GM18951 (cell line): ENCODE results near the gene TAL1.
"Not testable (repeated sequence)": the region's sequence is repeated elsewhere in the genome, so short reads cannot be mapped to it uniquely, and the experiment has no call there.

Experiments used
- POLR2A ChIP-seq: IDR thresholded peaks from 4 replicates; pipeline ENCODE4 v1.6.1; 2011; ENCODE audit warnings: mild to moderate bottlenecking; ENCODE audit not compliant: insufficient read length, insufficient read depth; ENCODE audit errors: extremely low read depth
- in situ Hi-C: fragments of 300-500 bp; cut with MboI; formaldehyde crosslinking; loops from one replicate; pipeline ENCODE4 v1.12.0; 2022; ENCODE audit warnings: low sequenced_read_pairs, mixed read lengths, inconsistent platforms; ENCODE audit not compliant: unreplicated experiment

TAL1 gene

GRCh38 chr1:47232187-47232874 lies at the start of gene TAL1:
TAL1 (minus strand) TSS chr1:47232225; CDS start chr1:47225888, 6,337 bp downstream.
- in situ Hi-C loops = no loop called here
- no peak for TF ChIP-seq POLR2A

DNA sequence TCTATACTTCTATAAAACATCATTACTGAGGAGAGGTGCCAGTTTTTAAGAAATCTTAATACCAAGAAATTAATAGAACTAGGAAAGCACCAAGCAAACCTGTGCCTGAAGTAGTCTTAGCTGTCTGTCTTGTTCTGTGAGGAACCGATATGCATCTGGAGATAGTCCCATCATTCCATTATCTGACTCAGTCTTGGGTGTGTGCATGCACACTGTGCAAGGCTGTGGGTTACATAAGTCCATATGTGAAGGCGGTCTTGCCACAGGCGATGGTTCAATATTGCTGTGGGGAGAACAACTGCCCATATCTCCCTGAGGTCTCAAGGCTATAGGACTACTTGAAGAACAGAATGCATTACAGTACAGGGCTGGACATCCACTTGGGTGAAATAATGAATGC lies 48.1 kb upstream of the TAL1 start:
- TF ChIP-seq POLR2A = no peak
- in situ Hi-C loops = no loop called here

DNA sequence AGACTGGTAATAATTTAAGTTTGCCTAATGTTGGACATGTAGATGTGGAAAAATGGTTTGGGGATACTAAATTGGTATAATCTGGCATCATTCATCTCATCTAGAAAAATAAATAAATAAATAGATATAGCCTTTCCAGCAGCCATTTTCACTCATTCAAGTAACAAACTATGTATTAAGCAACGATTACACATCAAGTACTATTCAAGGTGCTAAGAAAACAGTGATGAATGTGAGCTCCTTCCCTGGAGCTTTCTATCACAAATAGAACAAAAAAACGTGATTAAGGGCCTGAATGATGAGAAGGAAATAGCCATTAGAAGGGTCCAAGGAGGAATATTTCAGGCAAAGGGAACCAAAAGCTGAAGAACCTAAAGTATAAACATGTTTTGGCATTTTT lies 44.8 kb upstream of the TAL1 start:
- TF ChIP-seq POLR2A = no peak
- in situ Hi-C loops = no loop called here

DNA sequence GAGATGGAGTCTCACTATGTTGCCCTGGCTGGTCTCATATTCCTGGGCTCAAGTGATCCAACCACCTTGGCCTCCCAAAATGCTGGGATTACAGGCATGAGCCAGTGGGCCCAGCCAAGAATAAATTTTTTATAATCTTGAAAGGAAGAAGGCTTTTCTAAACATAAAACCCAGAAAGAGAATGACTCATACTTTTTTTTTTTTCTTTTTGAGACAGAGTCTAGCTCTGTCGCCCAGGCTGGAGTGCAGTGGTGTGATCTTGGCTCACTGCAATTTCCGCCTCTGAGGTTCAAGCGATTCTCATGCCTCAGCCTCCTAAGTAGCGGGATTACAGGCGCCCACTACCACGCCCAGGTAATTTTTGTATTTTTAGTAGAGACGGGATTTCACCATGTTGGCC lies 43.8 kb upstream of the TAL1 start:
- in situ Hi-C loops = not testable (repeated sequence)

DNA sequence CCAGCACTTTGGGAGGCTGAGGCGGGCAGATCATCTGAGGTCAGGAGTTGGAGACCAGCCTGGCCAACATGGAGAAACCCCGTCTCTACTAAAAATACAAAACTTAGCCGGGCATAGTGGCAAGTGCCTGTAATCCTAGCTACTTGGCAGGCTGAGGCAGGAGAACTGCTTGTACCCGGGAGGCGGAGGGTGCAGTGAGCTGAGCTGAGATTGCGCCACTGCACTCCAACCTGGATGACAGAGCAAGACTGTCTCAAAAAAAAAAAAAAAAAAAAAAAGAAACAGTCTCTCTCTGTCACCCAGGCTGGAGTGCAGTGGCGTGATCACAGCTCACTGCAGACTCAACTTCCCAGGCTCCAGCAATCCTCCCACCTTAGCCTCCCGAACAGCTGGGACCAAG lies 33.5 kb upstream of the TAL1 start:
- in situ Hi-C loops = loop anchor here (5.0 kb wide), 1 partner anchor 73 kb away; the partner anchor contains the start of gene PDZK1IP1

- TF ChIP-seq POLR2A = no peak
- in situ Hi-C loops = no loop called here
Observed at GRCh38 chr1:47262787-47263413, 30.9 kb upstream of the TAL1 start.

DNA sequence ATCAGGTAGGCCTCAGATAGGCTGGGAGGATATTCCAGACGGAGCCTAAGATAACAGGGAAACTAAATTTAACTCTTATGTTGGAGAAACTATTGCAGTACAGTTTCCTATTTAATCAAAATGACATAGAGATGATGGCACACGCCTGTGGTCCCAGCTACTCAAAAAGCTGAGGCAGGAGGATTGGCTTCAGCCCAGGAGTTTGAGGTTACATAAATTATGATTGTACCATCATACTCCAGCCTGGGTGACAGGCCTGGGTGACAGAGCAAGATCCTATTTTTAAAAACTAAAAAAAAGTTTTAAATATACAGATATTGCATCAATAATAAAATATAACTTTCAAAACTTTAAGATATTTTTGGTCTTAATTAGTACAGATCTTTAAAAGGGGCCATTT lies 25.2 kb upstream of the TAL1 start:
- in situ Hi-C loops = no loop called here
- no peak for TF ChIP-seq POLR2A

DNA sequence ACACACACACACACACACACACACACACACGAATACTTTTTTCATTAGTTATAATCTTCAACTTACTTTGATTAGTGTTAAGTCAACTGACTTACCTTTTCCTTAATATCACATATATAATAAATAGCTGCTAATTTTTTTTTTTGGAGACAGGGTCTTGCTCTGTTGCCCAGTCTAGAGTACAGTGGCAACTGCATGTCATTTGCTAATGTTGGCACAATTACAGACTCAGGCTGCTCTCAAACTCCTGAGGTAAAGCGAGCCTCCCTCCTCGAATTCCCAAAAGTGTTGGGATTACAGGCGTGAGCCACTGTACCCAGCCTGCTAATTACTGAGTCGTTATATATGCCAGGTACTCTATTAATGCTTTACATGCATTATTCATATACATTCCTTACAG lies 20.8 kb upstream of the TAL1 start:
- in situ Hi-C loops = no loop called here
- no peak for TF ChIP-seq POLR2A

DNA sequence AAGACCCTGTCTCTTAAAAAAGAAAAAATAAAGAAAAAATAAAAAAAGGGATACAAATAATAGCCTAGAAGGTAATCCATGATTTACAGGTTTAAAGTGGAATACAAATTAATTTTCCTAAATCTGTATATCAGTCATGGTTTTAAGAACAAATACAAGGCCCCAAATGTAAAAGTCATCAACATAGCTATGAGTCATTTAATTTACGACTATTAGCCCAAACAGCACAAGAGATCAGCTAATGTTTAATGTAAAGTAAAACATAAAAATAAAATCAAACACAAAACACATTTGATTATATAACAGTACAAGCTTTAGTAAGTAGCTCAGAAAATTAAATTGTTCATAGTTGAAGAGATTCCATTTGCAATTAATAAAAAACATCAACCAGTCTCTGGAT lies 20.3 kb upstream of the TAL1 start:
- TF ChIP-seq POLR2A = no peak

GRCh38 chr1:47249755-47250154 lies 17.7 kb upstream of the TAL1 start:
- TF ChIP-seq POLR2A = no peak
- in situ Hi-C loops = no loop called here

More for the DNA sequence above, 20.3 kb upstream of the TAL1 start:
- in situ Hi-C loops = no loop called here

DNA sequence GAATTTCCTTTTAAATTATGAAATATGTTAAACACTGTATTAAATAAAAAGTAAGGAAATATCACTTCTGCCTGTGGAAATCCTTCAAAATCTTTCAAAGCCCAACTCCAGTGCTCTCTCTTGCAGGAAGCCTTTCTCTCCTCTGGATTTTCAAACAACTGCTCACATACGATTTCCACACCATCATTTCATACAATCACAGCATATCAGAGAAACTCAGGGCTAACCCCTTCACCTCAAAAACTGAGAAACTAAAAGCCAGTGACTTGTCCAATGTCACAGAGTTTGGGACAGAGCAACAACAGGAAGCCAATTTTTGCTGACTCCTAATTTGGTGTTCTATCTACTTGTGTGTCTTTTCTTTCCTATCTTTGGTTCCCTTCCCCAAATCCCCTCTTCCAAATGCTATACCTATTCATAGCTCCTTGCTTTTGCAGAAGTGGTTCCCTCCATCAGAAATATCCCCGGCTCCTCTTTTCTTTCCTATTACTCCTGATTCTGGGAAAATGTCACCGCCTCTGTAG lies 12.4 kb upstream of the TAL1 start:
- in situ Hi-C loops = no loop called here
- no peak for TF ChIP-seq POLR2A

GRCh38 chr1:47243910-47244309 lies 11.9 kb upstream of the TAL1 start:
- no peak for TF ChIP-seq POLR2A

DNA sequence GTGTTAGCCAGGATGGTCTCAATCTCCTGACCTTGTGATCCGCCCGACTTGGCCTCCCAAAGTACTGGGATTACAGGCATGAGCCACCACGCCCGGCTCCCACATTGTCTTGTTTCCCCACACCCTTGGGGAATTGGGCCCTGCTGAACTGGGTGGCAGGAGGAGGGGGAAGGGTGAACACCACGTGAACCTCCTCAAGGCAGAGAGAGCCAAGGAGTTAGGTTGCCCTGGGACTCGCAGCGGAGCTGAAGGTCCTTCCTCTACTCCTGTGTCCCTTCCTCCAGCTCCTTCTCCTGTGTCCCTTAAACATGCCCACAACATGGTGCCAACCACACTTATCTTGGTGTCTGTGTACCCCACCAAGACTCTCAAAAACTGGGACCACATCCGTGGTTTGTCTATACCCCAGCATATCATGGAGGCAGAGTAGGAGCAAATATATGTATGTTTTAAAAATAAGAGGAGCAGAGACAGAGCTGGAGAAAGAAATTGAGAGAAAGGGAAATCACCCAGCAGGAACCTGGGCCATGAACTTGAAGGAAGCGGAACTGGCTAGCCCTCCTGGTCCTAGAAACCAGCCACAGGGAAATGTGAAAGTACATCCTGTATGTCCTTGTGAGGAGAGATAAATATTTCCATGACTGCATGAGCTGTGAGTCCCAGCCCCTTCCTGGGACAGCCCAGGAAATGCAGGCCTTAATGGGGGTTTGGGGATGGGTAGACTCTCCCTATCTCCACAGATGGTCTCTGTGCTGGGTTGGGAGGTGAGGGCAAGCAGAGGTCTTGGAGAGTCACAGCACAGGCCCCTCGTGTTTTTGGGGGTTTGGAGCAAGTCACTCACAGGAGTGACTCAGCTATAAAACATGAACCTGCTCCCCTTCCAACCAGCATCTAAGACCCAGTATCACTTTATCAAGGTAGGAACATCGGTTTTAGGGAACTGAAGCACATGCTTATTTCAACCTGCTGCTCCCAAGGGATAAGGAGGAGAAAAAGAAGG lies 9.4 kb upstream of the TAL1 start:
- in situ Hi-C loops = no loop called here
- TF ChIP-seq POLR2A = no peak

More at GRCh38 chr1:47243910-47244309, 11.9 kb upstream of the TAL1 start:
- in situ Hi-C loops = no loop called here
